HG03135 (cell line): Measurements from ENCODE around the gene MAD2L1.
"Not testable (repeated sequence)": the region's sequence is repeated elsewhere in the genome, so short reads cannot be mapped to it uniquely, and the experiment has no call there.

Source experiments
- ATAC-seq: cut with Tn5 transposase; IDR thresholded peaks from one replicate; pipeline ENCODE4 v1.9.1; 2021; ENCODE audit warnings: mild to moderate bottlenecking, moderate library complexity; ENCODE audit not compliant: unreplicated experiment

The MAD2L1 gene

GRCh38 chr4:120066517-120067340, at the start of gene MAD2L1:
Gene MAD2L1 (minus strand): TSS chr4:120066848. CDS start chr4:120066734, 114 bp downstream.
- ATAC-seq: peak; percentile 90

GRCh38 chr4:120111745-120112144, 45.1 kb upstream of the MAD2L1 start:
- ATAC-seq: no peak

GRCh38 chr4:120109406-120109805, 42.8 kb upstream of the MAD2L1 start:
- no peak for ATAC-seq

DNA sequence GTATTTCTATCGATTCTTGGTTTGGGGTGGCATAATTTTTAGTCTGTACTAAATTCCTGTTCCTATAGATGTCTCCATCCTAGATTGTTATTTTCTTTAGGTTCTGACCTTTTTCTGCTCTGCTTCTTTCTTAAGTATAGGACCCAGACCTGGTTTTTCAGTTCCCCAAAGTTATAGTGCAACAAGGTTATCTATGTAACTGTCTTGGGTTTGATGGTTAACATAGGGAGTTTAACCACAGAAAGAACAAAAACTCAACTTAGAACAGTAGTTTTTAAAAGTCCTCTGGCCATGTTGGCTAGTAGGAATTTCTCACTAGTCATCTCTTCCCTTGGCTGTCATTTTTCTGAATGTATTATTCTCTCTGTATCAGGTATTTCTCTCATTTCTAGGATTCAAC, 38.8 kb upstream of the MAD2L1 start:
- ATAC-seq: peak; percentile 91

DNA sequence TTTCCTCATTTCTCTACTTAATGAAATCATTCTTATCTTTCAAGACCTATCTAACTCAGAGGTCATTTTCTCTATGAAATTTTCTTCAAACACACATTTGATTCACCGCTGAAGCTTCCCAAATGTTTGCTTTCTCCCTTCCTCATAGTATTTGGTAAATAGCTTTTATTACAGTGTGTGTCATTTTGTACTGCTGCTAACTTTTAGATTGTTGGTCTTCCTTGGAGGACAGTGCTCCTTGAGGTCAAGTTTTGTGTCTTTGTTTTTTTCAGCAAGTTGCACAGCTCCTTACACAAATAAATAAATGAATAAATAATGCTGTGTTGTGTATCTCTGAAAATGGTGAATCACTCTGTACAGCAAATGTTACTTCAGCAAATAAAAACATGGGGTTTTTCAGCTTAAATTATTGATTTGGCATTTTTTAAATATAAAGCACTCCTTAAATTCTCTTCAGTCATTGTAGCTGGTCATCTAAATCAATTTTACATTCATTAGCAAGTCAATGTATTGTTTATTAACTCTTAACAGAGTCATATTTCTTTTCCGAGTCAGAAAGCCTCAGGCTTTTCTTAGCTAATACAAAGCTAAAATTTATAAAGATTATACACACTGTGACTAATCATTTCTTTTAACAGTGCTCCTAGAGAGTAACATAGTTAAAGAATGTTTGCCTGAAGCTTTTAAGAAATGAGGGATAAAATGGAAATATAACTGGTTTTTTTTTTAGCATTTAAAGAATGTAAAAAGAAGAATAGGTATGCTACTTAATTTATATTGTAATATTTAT, 30.1 kb upstream of the MAD2L1 start:
- no peak for ATAC-seq

- ATAC-seq: no peak
Observed at GRCh38 chr4:120088507-120088906, 21.9 kb upstream of the MAD2L1 start.

DNA sequence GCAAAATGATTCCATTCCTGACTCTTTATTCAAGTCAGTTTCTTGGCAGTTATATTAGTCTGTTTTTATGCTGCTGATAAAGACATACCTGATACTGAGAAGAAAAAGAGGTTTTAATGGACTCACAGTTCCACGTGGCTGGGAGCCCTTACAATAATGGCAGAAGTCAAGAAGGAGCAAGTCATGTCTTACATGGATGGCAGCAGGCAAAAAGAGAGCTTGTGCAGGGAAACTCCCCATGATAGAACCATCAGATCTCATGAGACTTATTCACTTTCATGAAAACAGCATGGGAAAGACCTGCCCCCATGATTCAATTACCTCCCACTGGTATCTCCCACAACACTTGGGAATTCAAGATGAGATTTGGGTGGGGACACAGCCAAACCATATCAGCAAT, 21.4 kb upstream of the MAD2L1 start:
- not testable (repeated sequence) for ATAC-seq

GRCh38 chr4:120085705-120086104, 19.1 kb upstream of the MAD2L1 start:
- ATAC-seq: no peak

- no peak for ATAC-seq
Observed at GRCh38 chr4:120084327-120084726, 17.7 kb upstream of the MAD2L1 start.

GRCh38 chr4:120083152-120083551, 16.5 kb upstream of the MAD2L1 start:
- no peak for ATAC-seq

- no peak for ATAC-seq
Observed at GRCh38 chr4:120082251-120082650, 15.6 kb upstream of the MAD2L1 start.

GRCh38 chr4:120081726-120082125, 15.1 kb upstream of the MAD2L1 start:
- ATAC-seq: no peak

DNA sequence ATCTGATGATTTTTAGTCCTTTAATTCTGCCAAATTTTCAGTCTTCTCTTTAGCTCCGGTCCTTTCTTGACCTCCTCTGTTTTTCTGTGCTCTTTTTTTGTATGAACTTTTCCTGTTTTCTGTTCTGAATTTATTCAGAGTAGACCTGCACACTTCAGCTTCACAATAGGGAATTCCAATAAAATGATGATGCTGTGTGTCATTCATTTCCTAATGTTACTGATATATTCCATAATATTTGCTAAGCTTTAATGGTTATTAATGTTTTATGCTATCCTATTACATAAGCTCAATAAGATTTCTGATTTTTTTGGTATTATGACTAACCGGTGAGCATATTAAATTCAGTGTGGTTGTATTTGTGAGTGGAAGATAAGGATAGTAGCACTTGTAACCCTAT, 13.9 kb upstream of the MAD2L1 start:
- ATAC-seq: no peak

DNA sequence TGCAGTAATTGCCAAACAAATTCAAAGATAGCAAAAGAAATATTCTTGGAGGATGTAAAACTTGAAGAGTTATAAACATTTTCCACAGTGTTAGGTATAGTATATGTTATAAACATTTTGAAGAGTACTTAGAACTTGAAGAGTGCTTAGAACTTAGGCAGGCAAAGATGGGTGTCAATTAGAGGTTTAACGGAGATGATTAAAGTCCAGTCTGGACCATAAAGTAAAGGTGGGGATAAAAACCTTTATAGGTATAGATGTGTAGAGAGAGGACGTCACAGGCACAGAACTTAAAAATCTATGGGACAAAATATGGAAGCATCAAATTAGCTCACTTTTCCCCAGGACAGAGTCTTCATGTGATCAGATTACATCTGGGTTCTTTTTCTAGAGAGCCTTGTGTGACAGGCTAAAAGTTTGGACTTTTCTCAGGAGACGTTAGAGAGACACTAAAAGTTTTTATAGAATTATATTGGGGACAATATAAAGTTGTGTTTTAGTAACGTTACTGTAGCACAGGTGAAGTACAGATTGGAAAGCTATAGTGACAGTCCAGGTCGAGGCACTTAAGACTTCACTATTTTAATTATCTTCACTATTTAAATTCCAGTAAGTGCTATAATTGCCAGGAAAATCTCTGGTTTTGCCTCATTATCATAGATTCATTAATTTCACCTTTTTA, 13.3 kb upstream of the MAD2L1 start:
- ATAC-seq: no peak

GRCh38 chr4:120078216-120078615, 11.6 kb upstream of the MAD2L1 start:
- ATAC-seq: no peak

- ATAC-seq: no peak
Observed at GRCh38 chr4:120071192-120071795, 4.6 kb upstream of the MAD2L1 start.

- no peak for ATAC-seq
Observed at GRCh38 chr4:120070196-120070595, 3.5 kb upstream of the MAD2L1 start.

- ATAC-seq: no peak
Observed at GRCh38 chr4:120065974-120066516, 603 bp downstream of the MAD2L1 start.

- ATAC-seq: no peak
Observed at GRCh38 chr4:120064887-120065286, 1.8 kb downstream of the MAD2L1 start.

DNA sequence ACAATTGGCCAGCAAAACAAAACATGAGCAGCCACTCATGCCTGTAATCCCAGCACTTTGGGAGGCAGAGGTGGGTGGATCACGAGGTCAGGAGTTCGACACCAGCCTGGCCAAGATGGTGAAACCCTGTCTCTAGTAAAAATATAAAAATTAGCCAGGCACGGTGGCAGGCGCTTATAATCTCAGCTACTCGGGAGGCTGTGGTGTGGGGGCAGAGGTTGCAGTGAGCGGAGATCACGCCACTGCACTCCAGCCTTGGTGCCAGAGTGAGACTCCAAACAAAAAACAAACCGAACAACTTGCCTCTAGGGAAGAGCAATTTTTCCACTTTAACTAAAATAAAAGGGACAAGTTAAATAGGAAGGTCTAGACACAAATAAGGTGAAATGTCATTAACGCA, 2.9 kb downstream of the MAD2L1 start:
- not testable (repeated sequence) for ATAC-seq

GRCh38 chr4:120062663-120063195, 3.9 kb downstream of the MAD2L1 start:
- no peak for ATAC-seq
